WTC11 (cell line): Measurements from ENCODE around the gene BTBD1. TPM values are rescaled to one million over a fixed set of nuclear protein-coding genes. Genes with fewer than 3 reads are reported as not detected.

Experiments used
- ATAC-seq: fragments of 200-7000 bp; cut with Tn5 transposase; 2 replicates; pipeline ENCODE4 v1.10.0; 2021; ENCODE audit warnings: mild to moderate bottlenecking, moderate library complexity
- CTCF ChIA-PET: fragments of 300-600 bp; sonication (Branson Sonifier 250); formaldehyde crosslinking; loops from one replicate; lab custom pipeline; 2021; ENCODE audit warnings: antibody characterized with exemption; lab: Charles Lee
- POLR2A ChIA-PET: fragments of 350-600 bp; sonication (Branson Sonifier 250); formaldehyde crosslinking; loops from one replicate; lab custom pipeline; 2021; ENCODE audit warnings: antibody characterized with exemption; lab: Charles Lee
- DNase-seq: peaks from one replicate; pipeline ENCODE4 v3.0.0; 2021; ENCODE audit warnings: low spot score
- H3K27ac Mint-ChIP-seq: 2 replicates; pipeline ENCODE4 v1.8.0; 2021; ENCODE audit warnings: mixed read lengths
- H3K27me3 Mint-ChIP-seq: 2 replicates; pipeline ENCODE4 v1.8.0; 2021; ENCODE audit warnings: low read depth, mild to moderate bottlenecking, moderate library complexity, mixed read lengths
- H3K36me3 Mint-ChIP-seq: 2 replicates; pipeline ENCODE4 v1.8.0; 2021; ENCODE audit warnings: mixed read lengths
- H3K4me1 Mint-ChIP-seq: 2 replicates; pipeline ENCODE4 v1.8.0; 2022; ENCODE audit warnings: mixed read lengths
- H3K4me3 Mint-ChIP-seq: 2 replicates; pipeline ENCODE4 v1.8.0; 2021; ENCODE audit warnings: mild to moderate bottlenecking, moderate library complexity, mixed read lengths
- H3K9me3 Mint-ChIP-seq: 2 replicates; pipeline ENCODE4 v1.8.0; 2021; ENCODE audit warnings: mixed read lengths
- ATF1 ChIP-seq: sonication (generic); formaldehyde crosslinking; IDR thresholded peaks from 2 replicates; pipeline ENCODE4 v1.8.1; 2023; ENCODE audit warnings: mild to moderate bottlenecking, moderate library complexity, missing genetic modification reagents
- CREM ChIP-seq: sonication (generic); formaldehyde crosslinking; IDR thresholded peaks from 2 replicates; pipeline ENCODE4 v1.8.1; 2022; ENCODE audit warnings: mild to moderate bottlenecking, missing genetic modification reagents, moderate library complexity
- ERG ChIP-seq: fragments of 250-450 bp; sonication (Bioruptor Pico); IDR thresholded peaks from 2 replicates; pipeline ENCODE4 v1.8.0; 2021; ENCODE audit warnings: mild to moderate bottlenecking
- FOXJ3 ChIP-seq: sonication (generic); formaldehyde crosslinking; IDR thresholded peaks from 2 replicates; pipeline ENCODE4 v1.9.0; 2021; ENCODE audit warnings: missing genetic modification reagents, mild to moderate bottlenecking, borderline replicate concordance
- FOXK1 ChIP-seq: sonication (generic); formaldehyde crosslinking; IDR thresholded peaks from 2 replicates; pipeline ENCODE4 v1.8.0; 2022; ENCODE audit warnings: mild to moderate bottlenecking, moderate library complexity, missing genetic modification reagents
- GTF2I ChIP-seq: fragments of 250-450 bp; sonication (Bioruptor Pico); conservative IDR thresholded peaks from 2 replicates; pipeline ENCODE4 v1.4.0; 2021; ENCODE audit warnings: mild to moderate bottlenecking
- NFE2L1 ChIP-seq: sonication (generic); formaldehyde crosslinking; IDR thresholded peaks from 2 replicates; pipeline ENCODE4 v1.8.1; 2023; ENCODE audit warnings: missing genetic modification reagents
- USF1 ChIP-seq: sonication (generic); formaldehyde crosslinking; IDR thresholded peaks from 2 replicates; pipeline ENCODE4 v1.8.0; 2022; ENCODE audit warnings: mild to moderate bottlenecking, missing genetic modification reagents
- ZMAT4 ChIP-seq: fragments of 250-450 bp; sonication (Bioruptor Pico); IDR thresholded peaks from 2 replicates; pipeline ENCODE4 v1.9.0; 2021; ENCODE audit warnings: mild to moderate bottlenecking
- ZNF219 ChIP-seq: sonication (generic); formaldehyde crosslinking; IDR thresholded peaks from 2 replicates; pipeline ENCODE4 v1.8.0; 2023; ENCODE audit warnings: missing genetic modification reagents, mild to moderate bottlenecking, borderline replicate concordance
- ZNF232 ChIP-seq: sonication (generic); formaldehyde crosslinking; IDR thresholded peaks from 2 replicates; pipeline ENCODE4 v1.8.0; 2022; ENCODE audit warnings: mild to moderate bottlenecking, missing genetic modification reagents
- ZNF317 ChIP-seq: sonication (generic); formaldehyde crosslinking; IDR thresholded peaks from 2 replicates; pipeline ENCODE4 v1.8.1; 2023; ENCODE audit warnings: low read depth, mild to moderate bottlenecking, moderate library complexity, missing genetic modification reagents, borderline replicate concordance
- ZNF425 ChIP-seq: fragments of 250-450 bp; sonication (Bioruptor Pico); conservative IDR thresholded peaks from 2 replicates; pipeline ENCODE4 v1.9.0; 2021; ENCODE audit warnings: mild to moderate bottlenecking
- total RNA-seq: library from RNA; stranded (reverse); gene quantifications from 3 replicates; pipeline ENCODE4 v1.2.3, GENCODE V29; 2021
- TF ChIP-seq, protein P1 (sequence below): sonication (generic); formaldehyde crosslinking; IDR thresholded peaks from 2 replicates; pipeline ENCODE4 v1.8.1; 2023; ENCODE audit warnings: mild to moderate bottlenecking, moderate library complexity, missing genetic modification reagents
- TF ChIP-seq, protein P2 (sequence below): sonication (generic); formaldehyde crosslinking; IDR thresholded peaks from 2 replicates; pipeline ENCODE4 v1.8.1; 2023; ENCODE audit warnings: mild to moderate bottlenecking, missing genetic modification reagents
- TF ChIP-seq, protein P3 (sequence below): sonication (generic); formaldehyde crosslinking; IDR thresholded peaks from 2 replicates; pipeline ENCODE4 v1.8.0; 2023; ENCODE audit warnings: mild to moderate bottlenecking, missing genetic modification reagents

BTBD1 gene
- total RNA-seq, 1 experiment from 2014 or later: 39.6 TPM

DNA sequence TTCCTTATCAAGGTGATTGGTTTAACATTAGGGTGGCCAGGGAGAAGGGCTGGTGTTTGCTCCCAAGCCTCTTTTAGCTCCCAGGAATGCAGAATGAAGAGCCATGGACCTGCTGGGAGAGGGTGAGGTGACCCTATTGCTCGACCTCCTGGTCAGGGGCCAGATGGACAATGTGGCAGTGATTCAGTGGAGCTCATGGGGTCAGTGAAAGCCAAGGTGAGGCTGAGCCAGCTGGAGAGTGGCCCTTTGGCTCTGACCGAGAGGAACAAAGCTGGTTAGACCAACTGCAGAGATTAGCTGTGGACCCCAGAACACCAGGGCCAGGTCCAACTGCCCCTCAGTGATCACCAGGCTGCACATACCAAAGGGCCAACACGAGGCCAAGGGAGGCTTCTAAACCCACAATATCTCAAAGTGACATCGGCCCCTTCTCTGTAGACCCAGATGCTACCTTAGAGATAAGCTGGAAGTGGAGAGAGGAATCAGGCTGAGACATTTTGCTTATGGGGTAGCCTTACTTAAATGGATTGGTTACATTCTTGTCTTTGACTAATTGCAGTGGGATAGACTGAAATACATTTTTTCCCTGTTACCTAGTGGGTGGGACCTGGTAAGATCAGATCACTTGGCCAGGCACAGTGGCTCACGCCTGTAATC is 15.8 kb upstream of the BTBD1 start:
- Mint-ChIP-seq H3K4me1 (peaks cover 8% of the 10 kb centered on the region), H3K27me3 (peaks cover under 1% of the 10 kb centered on the region), H3K4me3 (no peak overlapping the region), H3K9me3 (no peaks in the 10 kb centered on the region), H3K36me3 (no peaks in the 10 kb centered on the region), H3K27ac (no peak overlapping the region)
- TF ChIP-seq, protein P1, sequence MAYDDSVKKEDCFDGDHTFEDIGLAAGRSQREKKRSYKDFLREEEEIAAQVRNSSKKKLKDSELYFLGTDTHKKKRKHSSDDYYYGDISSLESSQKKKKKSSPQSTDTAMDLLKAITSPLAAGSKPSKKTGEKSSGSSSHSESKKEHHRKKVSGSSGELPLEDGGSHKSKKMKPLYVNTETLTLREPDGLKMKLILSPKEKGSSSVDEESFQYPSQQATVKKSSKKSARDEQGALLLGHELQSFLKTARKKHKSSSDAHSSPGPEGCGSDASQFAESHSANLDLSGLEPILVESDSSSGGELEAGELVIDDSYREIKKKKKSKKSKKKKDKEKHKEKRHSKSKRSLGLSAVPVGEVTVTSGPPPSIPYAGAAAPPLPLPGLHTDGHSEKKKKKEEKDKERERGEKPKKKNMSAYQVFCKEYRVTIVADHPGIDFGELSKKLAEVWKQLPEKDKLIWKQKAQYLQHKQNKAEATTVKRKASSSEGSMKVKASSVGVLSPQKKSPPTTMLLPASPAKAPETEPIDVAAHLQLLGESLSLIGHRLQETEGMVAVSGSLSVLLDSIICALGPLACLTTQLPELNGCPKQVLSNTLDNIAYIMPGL (CRISPR knock-in tag): no peak
- ATAC-seq: no peak
- no peak for DNase-seq
- ChIA-PET CTCF (no interaction called here), POLR2A (no interaction called here)

DNA sequence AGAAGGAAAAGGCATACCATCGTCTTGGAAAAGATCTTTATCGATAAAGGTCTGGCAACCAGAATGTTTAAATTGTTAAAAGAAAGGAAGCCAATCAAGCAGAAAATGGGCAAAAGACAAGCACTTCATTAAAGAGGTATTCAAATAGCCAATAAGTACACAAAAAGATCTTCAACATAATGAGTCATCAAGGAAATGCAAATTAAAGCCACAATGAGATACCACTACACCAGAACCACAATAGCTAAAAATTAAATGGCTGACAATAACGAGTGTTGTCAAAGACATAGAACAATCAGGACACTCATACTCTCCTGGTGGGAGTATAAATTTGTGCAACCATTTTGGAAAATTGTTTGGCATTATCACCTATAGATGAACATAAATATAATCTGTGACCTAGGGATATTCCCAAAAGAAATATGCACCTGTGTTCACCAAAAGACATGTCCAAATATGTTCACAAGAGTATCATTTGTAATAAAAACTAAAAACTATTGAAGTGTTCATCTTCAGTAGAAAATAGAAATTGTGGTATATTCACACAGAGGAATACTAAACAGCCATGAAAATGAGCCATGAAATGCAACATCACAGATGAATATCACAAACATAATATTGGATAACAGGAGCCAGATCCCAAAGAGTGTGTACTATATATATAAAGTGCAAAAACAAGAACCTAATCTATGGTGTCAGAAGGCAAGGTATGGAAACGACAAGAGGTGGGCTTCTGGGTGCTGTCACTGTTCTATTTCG is 14.4 kb upstream of the BTBD1 start:
- H3K4me3 Mint-ChIP-seq: no peak overlapping the region
- CTCF ChIA-PET: interaction anchor here (1.3 kb wide), 1 partner anchor 14 kb away, joined by 3 read pairs; the partner anchor contains the start of gene BTBD1
- H3K36me3 Mint-ChIP-seq: no peaks in the 10 kb centered on the region
- H3K9me3 Mint-ChIP-seq: no peaks in the 10 kb centered on the region
- H3K27ac Mint-ChIP-seq: no peak overlapping the region
- POLR2A ChIA-PET: no interaction called here
- no peak for ATAC-seq
- peaks cover 8% of the 10 kb centered on the region for H3K4me1 Mint-ChIP-seq
- no peak for DNase-seq
- TF ChIP-seq FOXK1 (CRISPR knock-in tag): no peak
- TF ChIP-seq, protein P2, sequence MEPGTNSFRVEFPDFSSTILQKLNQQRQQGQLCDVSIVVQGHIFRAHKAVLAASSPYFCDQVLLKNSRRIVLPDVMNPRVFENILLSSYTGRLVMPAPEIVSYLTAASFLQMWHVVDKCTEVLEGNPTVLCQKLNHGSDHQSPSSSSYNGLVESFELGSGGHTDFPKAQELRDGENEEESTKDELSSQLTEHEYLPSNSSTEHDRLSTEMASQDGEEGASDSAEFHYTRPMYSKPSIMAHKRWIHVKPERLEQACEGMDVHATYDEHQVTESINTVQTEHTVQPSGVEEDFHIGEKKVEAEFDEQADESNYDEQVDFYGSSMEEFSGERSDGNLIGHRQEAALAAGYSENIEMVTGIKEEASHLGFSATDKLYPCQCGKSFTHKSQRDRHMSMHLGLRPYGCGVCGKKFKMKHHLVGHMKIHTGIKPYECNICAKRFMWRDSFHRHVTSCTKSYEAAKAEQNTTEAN (CRISPR knock-in tag): no peak
- no peak for TF ChIP-seq ATF1 (CRISPR knock-in tag)
- no peak for TF ChIP-seq ERG (CRISPR knock-in tag)
- no peak for TF ChIP-seq ZNF425
- TF ChIP-seq USF1 (CRISPR knock-in tag): no peak
- no peak for TF ChIP-seq FOXJ3 (CRISPR knock-in tag)
- TF ChIP-seq ZMAT4: no peak
- TF ChIP-seq GTF2I (CRISPR knock-in tag): no peak
- no peak for TF ChIP-seq NFE2L1 (CRISPR knock-in tag)
- TF ChIP-seq, protein P3, sequence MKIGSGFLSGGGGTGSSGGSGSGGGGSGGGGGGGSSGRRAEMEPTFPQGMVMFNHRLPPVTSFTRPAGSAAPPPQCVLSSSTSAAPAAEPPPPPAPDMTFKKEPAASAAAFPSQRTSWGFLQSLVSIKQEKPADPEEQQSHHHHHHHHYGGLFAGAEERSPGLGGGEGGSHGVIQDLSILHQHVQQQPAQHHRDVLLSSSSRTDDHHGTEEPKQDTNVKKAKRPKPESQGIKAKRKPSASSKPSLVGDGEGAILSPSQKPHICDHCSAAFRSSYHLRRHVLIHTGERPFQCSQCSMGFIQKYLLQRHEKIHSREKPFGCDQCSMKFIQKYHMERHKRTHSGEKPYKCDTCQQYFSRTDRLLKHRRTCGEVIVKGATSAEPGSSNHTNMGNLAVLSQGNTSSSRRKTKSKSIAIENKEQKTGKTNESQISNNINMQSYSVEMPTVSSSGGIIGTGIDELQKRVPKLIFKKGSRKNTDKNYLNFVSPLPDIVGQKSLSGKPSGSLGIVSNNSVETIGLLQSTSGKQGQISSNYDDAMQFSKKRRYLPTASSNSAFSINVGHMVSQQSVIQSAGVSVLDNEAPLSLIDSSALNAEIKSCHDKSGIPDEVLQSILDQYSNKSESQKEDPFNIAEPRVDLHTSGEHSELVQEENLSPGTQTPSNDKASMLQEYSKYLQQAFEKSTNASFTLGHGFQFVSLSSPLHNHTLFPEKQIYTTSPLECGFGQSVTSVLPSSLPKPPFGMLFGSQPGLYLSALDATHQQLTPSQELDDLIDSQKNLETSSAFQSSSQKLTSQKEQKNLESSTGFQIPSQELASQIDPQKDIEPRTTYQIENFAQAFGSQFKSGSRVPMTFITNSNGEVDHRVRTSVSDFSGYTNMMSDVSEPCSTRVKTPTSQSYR (CRISPR knock-in tag): no peak
- TF ChIP-seq CREM (CRISPR knock-in tag): no peak
- no peak for TF ChIP-seq ZNF232
- TF ChIP-seq ZNF317 (CRISPR knock-in tag): no peak
- no peak for TF ChIP-seq ZNF219 (CRISPR knock-in tag)
- TF ChIP-seq, all 79 proteins: peak for 0
- H3K27me3 Mint-ChIP-seq: peaks cover 5% of the 10 kb centered on the region
